Aorta (tissue), 5 donors: ENCODE results near the gene ZFX. TPM values are rescaled to one million over a fixed set of nuclear protein-coding genes. Genes with fewer than 3 reads are reported as not detected.

Experiments used
- ATAC-seq: fragments of 200-7000 bp; cut with Tn5 transposase; one replicate; pipeline ENCODE4 v1.9.1; 2022; ENCODE audit warnings: moderate library complexity; ENCODE audit not compliant: low FRiP score
- DNase-seq, 2 donors: peaks; one replicate each; pipeline ENCODE4 v3.0.0-alpha.2; 2020
- H3K27ac ChIP-seq, 2 donors: one replicate each; pipeline ENCODE4 v1.5.1; 2013; ENCODE audit warnings: low read length in 2 of 2, mild to moderate bottlenecking in 2 of 2, moderate library complexity in 2 of 2, control low read depth in 1 of 2, inconsistent platforms in 1 of 2, low read depth in 1 of 2
- H3K27me3 ChIP-seq, 2 donors: one replicate each; pipeline ENCODE4 v1.6.1; 2013; ENCODE audit warnings: control low read depth in 1 of 2, low read length in 1 of 2, mild to moderate bottlenecking in 1 of 2, moderate library complexity in 1 of 2; ENCODE audit not compliant: insufficient read depth in 2 of 2, control insufficient read depth in 1 of 2
- H3K36me3 ChIP-seq, 2 donors: one replicate each; pipeline ENCODE4 v1.6.1; 2013; ENCODE audit warnings: control low read depth in 1 of 2, low read length in 1 of 2, mild to moderate bottlenecking in 1 of 2; ENCODE audit not compliant: insufficient read depth in 2 of 2, control insufficient read depth in 1 of 2
- H3K4me1 ChIP-seq, 2 donors: one replicate each; pipeline ENCODE4 v1.6.1; 2013; ENCODE audit warnings: low read length in 2 of 2, control low read depth in 1 of 2, mild to moderate bottlenecking in 1 of 2, moderate library complexity in 1 of 2; ENCODE audit not compliant: insufficient read depth in 2 of 2, control insufficient read depth in 1 of 2
- H3K4me3 ChIP-seq, 2 donors: one replicate each; pipeline ENCODE4 v1.5.1; 2013; ENCODE audit warnings: low read length in 2 of 2, control low read depth in 1 of 2, mild to moderate bottlenecking in 1 of 2
- H3K9me3 ChIP-seq: one replicate; pipeline ENCODE4 v1.6.1; 2013; ENCODE audit warnings: mild to moderate bottlenecking, low read length; ENCODE audit not compliant: control insufficient read depth
- WGBS, 2 donors: extraction: QIAGEN DNeasy Blood & Tissue Kit; methylation state at CpG; one replicate each; pipeline ENCODE4 v1.1.7; 2013; 5-methylcytosine and 5-hydroxymethylcytosine counted together
- intact Hi-C, 2 donors: fragments of 100-400 bp; cut with DNase I; formaldehyde crosslinking; loops; one replicate each; pipeline versions ENCODE4 v1.14.2 to v1.15.0; 2022
- polyA plus RNA-seq, 2 donors: library from polyadenylated mRNA; stranded (reverse); fragments of 200-250 nt; gene quantifications; one replicate each; pipeline ENCODE4 v1.2.3, GENCODE V29; 2013
- total RNA-seq, 2 donors: library from RNA; stranded (reverse); fragmentation: NEBNext Ultra II Directional; extraction: Animal tissue kit (Norgen Biotek cat#: 25700); gene quantifications; one replicate each; pipeline ENCODE4 v1.2.1, GENCODE V29; 2021
- donor health status: healthy with polysubstance abuse.
- donor health status: Bipolar disorder and iron deficiency.
- donor health status: DM: no; HTN: no; CAD: no.
- donor health status: DM: no; HTN: no; CAD: no.
- donor health status: DM: yes; HTN: yes; CAD: no.

ZFX gene
- total and polyA plus RNA-seq, 4 donors = 7.1 to 76.3 (median 39.5) TPM

- H3K4me3 ChIP-seq = no peak overlapping the region
- H3K36me3 ChIP-seq = no peaks in the 10 kb centered on the region
- peaks cover 0 to 3% of the 10 kb centered on the region in 2 donors for H3K27me3 ChIP-seq
- DNase-seq (no peak), ATAC-seq (no peak)
- H3K4me1 ChIP-seq = no peaks in the 10 kb centered on the region
- WGBS, 2 donors = 76 to 80% methylated on average over 6 of the region's 6 CpGs
- no peaks in the 10 kb centered on the region for H3K9me3 ChIP-seq
- intact Hi-C loops = no loop called here
- H3K27ac ChIP-seq = no peak overlapping the region
Measured at GRCh38 chrX:24264383-24264782, 114.9 kb downstream of the ZFX start.

Other genes starting within 250 kb of the ZFX start
- gene APOO, start 241.8 kb upstream of the ZFX start, total RNA-seq = 10 to 100 TPM in 1 of 2 donors, 1 to 10 TPM in 1; 5.6 to 12.7 TPM
- gene APOO, start 241.8 kb upstream of the ZFX start, polyA plus RNA-seq = 1 to 10 TPM; 4.6 to 8.8 TPM
- not detected for gene CXorf58, start 241.7 kb upstream of the ZFX start, total RNA-seq
- gene CXorf58, start 241.7 kb upstream of the ZFX start, polyA plus RNA-seq = not detected
- gene KLHL15, start 122.5 kb upstream of the ZFX start, total RNA-seq = 1 to 10 TPM; 6.0 to 9.0 TPM
- gene KLHL15, start 122.5 kb upstream of the ZFX start, polyA plus RNA-seq = 1 to 10 TPM; 1.1 to 1.8 TPM
- 100 to 1,000 TPM; 138 to 173 TPM for gene EIF2S3, start 94.8 kb upstream of the ZFX start, total RNA-seq
- 100 to 1,000 TPM in 1 of 2 donors, 10 to 100 TPM in 1; 78.3 to 111 TPM for gene EIF2S3, start 94.8 kb upstream of the ZFX start, polyA plus RNA-seq
- gene SUPT20HL2, start 164.3 kb downstream of the ZFX start, total RNA-seq = not detected
- not detected for gene SUPT20HL2, start 164.3 kb downstream of the ZFX start, polyA plus RNA-seq
- gene SUPT20HL1, start 210.9 kb downstream of the ZFX start, total RNA-seq = under 1 TPM in 1 of 2 donors, not detected in 1; 0.15 TPM
- not detected for gene SUPT20HL1, start 210.9 kb downstream of the ZFX start, polyA plus RNA-seq